NT2/D1 (cell line): ENCODE measurements around the gene OR51E2.

Experiments
- SUZ12 ChIP-seq: IDR thresholded peaks from 2 replicates; pipeline ENCODE4 v1.6.1; 2011; ENCODE audit not compliant: insufficient read length, insufficient read depth; ENCODE audit errors: extremely low read depth
- YY1 ChIP-seq: IDR thresholded peaks from 2 replicates; pipeline ENCODE4 v1.6.1; 2011; ENCODE audit not compliant: insufficient read length, insufficient read depth

GRCh38 chr11:4644233-4644632 is 53.4 kb downstream of the OR51E2 start:
- no peak for TF ChIP-seq SUZ12
- no peak for TF ChIP-seq YY1
